Right ventricle myocardium inferior (tissue), 1 donor: Measurements from ENCODE around the gene MASP2. TPM values are rescaled to one million over a fixed set of nuclear protein-coding genes. Genes with fewer than 3 reads are reported as not detected.
"Not testable (repeated sequence)": the region's sequence is repeated elsewhere in the genome, so short reads cannot be mapped to it uniquely, and the experiment has no call there.

Experiments
- ATAC-seq: fragments of 200-7000 bp; cut with Tn5 transposase; one replicate; pipeline ENCODE4 v1.9.1; 2020; ENCODE audit warnings: mild to moderate bottlenecking, moderate library complexity
- DNase-seq: peaks from one replicate; pipeline ENCODE4 v3.0.0; 2021; ENCODE audit errors: missing footprints
- intact Hi-C: fragments of 100-400 bp; cut with DNase I; formaldehyde crosslinking; loops from one replicate; pipeline ENCODE4 v1.11.0; 2022
- total RNA-seq: library from RNA; stranded (reverse); fragmentation: NEBNext Ultra II Directional; extraction: Animal tissue kit (Norgen Biotek cat#: 25700); gene quantifications from one replicate; pipeline ENCODE4 v1.2.1, GENCODE V29; 2021
- donor health status: DM: no; HTN: yes; CAD: no; lungs with severe emphysema.

The MASP2 gene
- total RNA-seq, 1 donor from 2014 or later, result not detected

GRCh38 chr1:11019358-11019757, 27.7 kb downstream of the MASP2 start:
- DNase-seq, intact Hi-C loops, ATAC-seq: not testable (repeated sequence)

DNA sequence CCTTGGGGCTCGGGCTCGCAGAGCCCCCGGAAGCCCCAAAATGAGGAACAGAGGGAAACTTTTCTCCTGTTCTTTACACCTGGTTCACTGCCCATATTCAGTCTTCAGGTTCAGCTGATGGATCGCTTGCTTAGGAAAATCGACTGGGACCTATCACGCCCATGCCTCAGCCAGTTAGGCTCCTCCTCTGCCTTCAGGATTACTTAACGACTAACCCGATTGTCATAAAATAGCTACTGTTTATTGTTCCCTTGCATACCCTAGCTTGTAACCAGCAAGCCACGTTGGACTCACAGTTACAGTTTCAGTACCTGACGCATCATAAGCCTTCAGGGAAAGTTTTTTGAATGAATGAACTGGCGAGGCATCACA, 33.9 kb downstream of the MASP2 start:
- intact Hi-C loops, result loop anchor here (5.0 kb wide), 1 partner anchor 516 kb away; no protein-coding TSS in a partner anchor
- no peak for ATAC-seq

DNA sequence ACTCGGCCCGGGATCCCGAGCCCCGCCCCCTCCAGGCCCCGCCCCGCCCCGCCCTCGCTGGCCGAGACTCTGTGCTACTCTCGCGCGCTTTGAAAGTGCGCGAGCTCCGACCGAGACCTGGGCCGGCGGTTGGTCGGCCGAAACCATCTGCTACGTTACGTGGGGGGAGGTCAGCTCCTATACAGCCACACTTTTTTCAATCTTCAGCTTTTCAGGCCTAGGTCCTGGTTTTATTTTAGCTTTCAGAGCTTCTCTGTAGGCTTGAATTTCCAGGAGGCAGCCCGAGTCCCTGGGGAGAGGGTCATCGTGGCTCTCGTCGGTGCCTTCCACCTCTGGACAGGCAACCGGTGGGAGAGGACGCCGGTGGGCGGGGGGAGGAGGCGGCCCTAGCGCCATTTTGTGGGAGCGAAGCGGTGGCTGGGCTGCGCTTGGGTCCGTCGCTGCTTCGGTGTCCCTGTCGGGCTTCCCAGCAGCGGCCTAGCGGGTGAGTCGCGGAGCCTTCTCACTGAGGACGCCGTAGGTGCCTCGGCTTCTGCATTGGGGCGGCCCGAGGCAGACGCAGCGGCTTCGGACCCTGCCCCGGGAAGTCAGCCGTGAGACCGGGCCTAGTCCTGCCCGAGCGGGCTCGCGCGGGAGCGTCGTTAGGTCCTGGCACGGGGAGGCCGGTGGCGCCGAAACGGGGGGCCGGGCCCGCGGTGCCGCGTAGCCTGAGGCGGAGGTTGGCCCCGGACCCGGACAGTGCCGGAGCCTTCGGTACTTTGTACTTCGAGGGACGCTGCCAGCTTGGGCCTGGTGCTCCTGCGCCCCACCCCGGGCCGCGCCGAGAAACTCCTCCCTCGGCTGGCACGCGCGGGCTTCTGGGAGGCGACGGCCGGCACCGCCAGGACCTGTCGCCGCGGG, 34.5 kb downstream of the MASP2 start, which contains the start of gene TARDBP:
Gene TARDBP, plus strand, starts transcription at position 395 of the 900 bp plus-strand sequence. CDS start 1,074 bp downstream, outside the sequence.
- DNase-seq, result peak; percentile 94
- intact Hi-C loops, result loop anchor here (5.0 kb wide), 1 partner anchor 515 kb away; no protein-coding TSS in a partner anchor
- ATAC-seq, result peak; percentile 96

More for the DNA sequence above, 33.9 kb downstream of the MASP2 start:
- no peak for DNase-seq

DNA sequence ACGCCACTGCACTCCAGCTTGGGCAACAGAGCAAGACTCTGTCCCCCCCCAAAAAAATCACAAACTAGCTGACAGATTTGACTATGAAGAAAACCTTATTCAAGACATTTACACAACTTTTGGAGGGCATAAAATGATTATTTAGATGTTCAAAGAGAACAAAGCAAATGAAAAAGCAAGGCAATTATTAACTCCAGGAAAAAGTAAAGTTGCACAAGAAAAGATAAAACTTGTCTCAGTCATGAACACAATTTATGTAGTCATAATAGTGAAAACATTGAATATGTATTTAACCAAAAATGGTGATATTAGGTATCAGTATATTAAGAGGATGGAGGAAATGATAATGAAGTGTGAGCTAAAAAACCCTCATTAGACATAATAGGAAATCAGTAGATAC, 46.5 kb downstream of the MASP2 start:
- ATAC-seq, result no peak
- no peak for DNase-seq
- intact Hi-C loops, result no loop called here

DNA sequence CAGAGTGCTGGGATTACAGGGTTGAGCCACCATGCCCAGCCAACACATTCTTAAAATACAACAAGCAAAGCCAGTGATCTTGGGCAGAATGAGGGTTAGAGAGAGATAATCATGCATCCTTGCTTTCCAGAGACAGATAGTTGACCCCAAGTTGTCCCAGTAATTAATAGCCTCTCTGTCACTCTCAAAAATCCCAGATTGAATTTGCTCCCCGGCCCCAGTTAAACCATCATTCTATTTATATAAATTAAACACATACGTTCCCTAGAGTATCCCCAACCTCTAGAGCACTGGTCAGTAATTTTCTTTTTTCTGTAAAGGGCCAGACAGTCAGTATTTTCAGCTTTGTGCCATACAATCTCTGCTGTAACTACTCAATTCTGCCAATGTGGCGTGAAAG, 50.9 kb downstream of the MASP2 start:
- DNase-seq, result no peak

GRCh38 chr1:10992864-10993263, 54.2 kb downstream of the MASP2 start:
- DNase-seq, result no peak
- ATAC-seq, result no peak
- intact Hi-C loops, result no loop called here

More for the DNA sequence above, 50.9 kb downstream of the MASP2 start:
- intact Hi-C loops, result no loop called here
- no peak for ATAC-seq

DNA sequence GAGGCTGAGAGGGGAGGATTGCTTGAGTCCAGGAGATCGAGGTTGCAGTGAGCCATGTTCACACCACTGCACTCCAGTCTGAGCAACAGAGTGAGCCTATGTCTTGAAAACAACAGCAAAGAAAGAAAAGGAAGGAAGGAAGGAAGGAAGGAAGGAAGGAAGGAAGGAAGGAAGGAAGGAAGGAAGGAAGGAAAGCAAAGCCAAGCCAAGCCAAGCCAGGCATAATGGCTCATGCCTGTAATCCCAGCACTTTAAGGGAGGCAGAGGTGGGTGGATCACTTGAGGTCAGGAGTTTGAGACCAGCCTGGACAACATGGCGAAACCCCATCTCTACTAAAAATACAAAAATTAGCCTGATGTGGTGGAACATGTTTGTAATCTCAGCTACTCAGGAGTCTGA, 55.0 kb downstream of the MASP2 start:
- intact Hi-C loops, ATAC-seq, DNase-seq: not testable (repeated sequence)

GRCh38 chr1:10990828-10991227, 56.2 kb downstream of the MASP2 start:
- intact Hi-C loops, result no loop called here
- ATAC-seq (no peak), DNase-seq (no peak)

- DNase-seq, intact Hi-C loops, ATAC-seq: not testable (repeated sequence)
These were observed 57.0 kb downstream of the MASP2 start for GRCh38 chr1:10989920-10990516.

DNA sequence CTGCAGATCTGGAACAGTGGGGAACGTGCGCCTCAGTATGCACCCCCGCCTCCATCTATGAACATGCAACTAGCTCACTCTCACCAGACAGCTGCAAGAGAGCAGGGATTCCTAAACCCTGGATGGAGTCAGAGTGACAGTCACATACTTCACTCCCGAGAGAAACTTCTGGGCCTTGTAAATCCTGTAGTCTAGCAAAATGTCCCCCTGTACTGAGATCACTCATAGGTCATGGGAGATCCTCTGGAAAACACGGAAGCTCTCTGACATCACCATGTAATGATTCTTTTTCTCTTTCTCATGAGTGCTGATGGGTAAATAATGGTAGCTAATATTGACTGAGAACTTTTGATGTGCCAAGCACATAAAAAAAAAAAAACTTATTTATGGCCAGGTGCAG, 57.9 kb downstream of the MASP2 start:
- ATAC-seq (no peak), DNase-seq (no peak)
- intact Hi-C loops, result no loop called here

GRCh38 chr1:10987840-10988417, 59.1 kb downstream of the MASP2 start:
- intact Hi-C loops, result no loop called here
- DNase-seq (no peak), ATAC-seq (no peak)

- no peak for ATAC-seq
- intact Hi-C loops, result no loop called here
These were observed 60.5 kb downstream of the MASP2 start for GRCh38 chr1:10986525-10986890.

DNA sequence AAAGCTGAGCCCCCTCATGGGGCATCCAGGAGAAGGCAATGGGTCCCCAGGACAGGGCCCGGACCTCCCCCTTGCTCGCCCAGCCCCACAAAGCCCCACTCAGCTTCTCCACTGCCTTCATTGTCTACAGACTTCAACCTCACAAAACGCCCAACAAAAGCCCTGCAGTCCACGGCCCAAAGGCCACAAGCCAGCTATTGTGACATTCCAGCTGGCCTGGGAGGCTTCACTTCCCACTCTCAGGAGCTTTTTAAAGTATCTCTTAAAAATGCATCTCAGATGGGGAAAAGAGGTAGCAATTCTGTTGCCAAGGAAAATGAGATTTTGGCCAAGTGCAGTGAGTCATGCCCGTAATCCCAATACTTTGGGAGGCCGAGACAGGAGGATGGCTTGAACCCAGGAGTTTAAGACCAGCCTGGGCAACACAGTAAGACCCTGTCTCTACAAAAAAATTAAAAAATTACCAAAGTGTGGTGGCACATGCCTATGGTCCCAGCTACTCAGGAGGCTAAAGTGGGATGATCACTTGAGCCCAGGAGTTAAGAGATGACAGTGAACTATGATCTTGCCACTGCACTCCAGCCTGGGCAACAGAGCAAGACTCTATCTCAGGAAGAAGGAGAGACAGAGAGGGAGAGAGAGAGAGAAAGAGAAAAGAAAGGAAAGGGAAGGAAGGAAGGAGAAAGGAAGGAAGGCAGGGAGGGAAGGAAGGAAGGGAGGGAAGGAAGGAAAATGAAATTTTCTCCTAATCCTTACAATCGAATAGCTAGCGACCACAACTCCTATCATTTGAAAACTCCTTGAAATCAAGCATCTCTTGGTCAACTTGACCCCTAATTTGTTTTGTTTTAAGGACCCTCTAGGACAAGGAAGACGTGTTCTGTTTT, 66.0 kb downstream of the MASP2 start:
- peak; percentile 50 for ATAC-seq
- DNase-seq, result no peak
- intact Hi-C loops, result no loop called here

More at GRCh38 chr1:10986525-10986890, 60.5 kb downstream of the MASP2 start:
- no peak for DNase-seq

GRCh38 chr1:10980094-10980577, 66.9 kb downstream of the MASP2 start:
- ATAC-seq (peak; percentile 94), DNase-seq (peak; percentile 88)
- intact Hi-C loops, result no loop called here

DNA sequence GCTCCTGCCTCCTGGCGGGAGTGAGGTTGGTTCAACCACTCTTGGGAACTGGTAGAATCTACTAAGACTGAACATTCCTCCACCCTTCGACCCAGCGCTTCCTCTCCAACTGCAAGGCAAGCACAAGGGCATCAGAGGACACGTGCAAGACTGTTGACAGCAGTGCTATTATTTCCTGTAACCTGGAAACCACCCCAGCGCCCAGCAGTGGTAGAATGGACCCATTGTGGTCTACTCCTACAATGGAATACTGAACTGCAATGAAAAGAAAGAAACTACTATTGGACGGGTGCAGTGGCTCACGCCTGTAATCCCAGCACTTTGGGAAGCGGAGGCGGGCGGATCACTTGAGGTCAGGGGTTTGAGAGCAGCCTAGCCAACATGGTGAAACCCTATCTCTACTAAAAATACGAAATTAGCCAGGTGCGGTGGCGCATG, 67.5 kb downstream of the MASP2 start:
- intact Hi-C loops, result no loop called here
- ATAC-seq (peak; percentile 45), DNase-seq (no peak)

DNA sequence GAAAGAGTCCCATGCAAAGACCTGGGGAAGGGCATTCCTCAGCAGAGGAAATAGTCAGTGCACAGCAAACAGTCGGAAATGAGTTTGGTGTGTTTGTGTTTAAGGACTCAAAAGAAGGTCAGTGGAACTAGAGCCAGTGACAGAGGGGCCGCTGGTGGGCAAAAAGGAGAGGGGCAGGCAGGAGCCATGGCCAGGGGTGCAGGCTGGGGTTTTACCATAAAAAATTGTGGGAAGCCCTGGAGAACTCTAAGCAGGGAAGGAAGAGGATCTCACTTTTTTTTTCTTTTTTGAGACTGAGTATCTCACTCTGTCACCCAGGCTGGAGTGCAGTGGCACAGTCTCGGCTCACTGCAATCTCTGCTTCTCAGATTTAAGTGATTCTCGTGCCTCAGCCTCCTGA, 68.3 kb downstream of the MASP2 start:
- DNase-seq, result no peak
- ATAC-seq, result no peak
- intact Hi-C loops, result no loop called here
